Esophagus muscularis mucosa (tissue), 4 donors: Measurements from ENCODE around the gene RFX6. TPM values are rescaled to one million over a fixed set of nuclear protein-coding genes. Genes with fewer than 3 reads are reported as not detected.

Source experiments
- DNase-seq: peaks from one replicate; pipeline ENCODE4 v3.0.0-alpha.2; 2017; ENCODE audit errors: extremely low spot score
- H3K27ac ChIP-seq, 4 donors: fragments of 200-600 bp; sonication (generic); replicated peaks in 1 of 4; 1 replicate in 3 of 4; 2 replicates in 1 of 4; pipeline ENCODE4 v1.5.1; 2016 to 2019; ENCODE audit warnings: mild to moderate bottlenecking in 1 of 4
- H3K27me3 ChIP-seq, 4 donors: fragments of 200-600 bp; sonication (generic); one replicate each; pipeline versions ENCODE4 v1.5.1 to v1.6.0; 2016 to 2019
- H3K36me3 ChIP-seq, 4 donors: fragments of 200-600 bp; sonication (generic); one replicate each; pipeline ENCODE4 v1.5.1; 2016 to 2019
- H3K4me1 ChIP-seq, 4 donors: fragments of 200-600 bp; sonication (generic); one replicate each; pipeline ENCODE4 v1.5.1; 2016 to 2019
- H3K4me3 ChIP-seq, 4 donors: fragments of 200-600 bp; sonication (generic); 1 replicate in 2 of 4; 2 replicates in 2 of 4; pipeline ENCODE4 v1.5.1; 2016 to 2019; ENCODE audit warnings: mild to moderate bottlenecking in 4 of 4, moderate library complexity in 1 of 4
- H3K9me3 ChIP-seq, 4 donors: fragments of 200-600 bp; sonication (generic); 1 replicate in 3 of 4; 2 replicates in 1 of 4; pipeline ENCODE4 v1.5.1; 2016 to 2019
- CTCF ChIP-seq, 3 experiments: fragments of 200-600 bp in 2 of 3; fragments of 450-650 bp in 1 of 3; sonication (generic) in 2 of 3; IDR thresholded peaks; one replicate each; pipeline ENCODE4 v1.5.1; 2017 to 2019; ENCODE audit warnings: antibody characterized with exemption in 3 of 3, mild to moderate bottlenecking in 2 of 3, moderate library complexity in 1 of 3
- EP300 ChIP-seq: sonication (generic); formaldehyde crosslinking; IDR thresholded peaks from one replicate; pipeline ENCODE4 v1.6.1; 2017; ENCODE audit warnings: antibody characterized with exemption
- POLR2A ChIP-seq: fragments of 450-650 bp; IDR thresholded peaks from one replicate; pipeline ENCODE4 v1.6.1; 2017; ENCODE audit warnings: antibody characterized with exemption, moderate library complexity, mild to moderate bottlenecking, low read depth
- POLR2AphosphoS5 ChIP-seq, 2 donors: sonication (generic); formaldehyde crosslinking; IDR thresholded peaks; one replicate each; pipeline ENCODE4 v1.6.1; 2017; ENCODE audit warnings: antibody characterized with exemption in 2 of 2
- WGBS: methylation state at CpG from one replicate; pipeline ENCODE4 v1.1.5; 2018; 5-methylcytosine and 5-hydroxymethylcytosine counted together
- intact Hi-C: fragments of 100-400 bp; cut with DNase I; formaldehyde crosslinking; loops from one replicate; pipeline ENCODE4 v1.15.1; 2023
- total RNA-seq, 4 donors: library from RNA; depleted of rRNA; stranded (reverse); fragments of >200 nt; gene quantifications; one replicate each; pipeline versions ENCODE4 v1.1.0 to v1.2.1, GENCODE V29; 2016

Gene RFX6
- total RNA-seq, 4 donors from 2014 or later = not detected

DNA sequence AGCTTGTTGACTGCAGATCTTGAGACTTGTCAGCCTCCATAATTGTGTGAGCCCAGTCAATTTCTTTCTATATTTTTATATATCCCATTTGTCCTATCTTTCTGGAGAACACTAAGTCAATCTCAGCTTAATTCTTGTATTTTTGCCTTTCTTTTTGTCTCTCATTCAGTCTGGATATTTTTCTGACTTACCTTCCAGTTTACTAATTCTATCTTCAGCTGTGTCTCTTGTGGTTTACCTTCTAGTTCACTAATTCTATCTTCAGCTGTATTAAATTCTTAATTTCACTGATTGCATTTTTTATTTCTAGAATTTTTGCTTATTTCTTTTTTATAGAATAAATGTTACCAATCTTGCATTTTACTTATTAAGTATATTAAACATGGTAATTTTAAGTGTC is 17.8 kb upstream of the RFX6 start:
- no peak overlapping the region for H3K27ac ChIP-seq
- DNase-seq = no peak
- no peaks in the 10 kb centered on the region for H3K4me1 ChIP-seq
- no peaks in the 10 kb centered on the region for H3K36me3 ChIP-seq
- no peak overlapping the region for H3K4me3 ChIP-seq
- intact Hi-C loops = no loop called here
- no peak for TF ChIP-seq EP300
- no peak for TF ChIP-seq POLR2A
- TF ChIP-seq POLR2AphosphoS5 (IDR thresholded peaks at IDR 0.05) = no peak
- no peak for TF ChIP-seq CTCF (IDR thresholded peaks at IDR 0.05)
- H3K9me3 ChIP-seq = peaks cover 0 to 23% (median 15%) of the 10 kb centered on the region in 4 donors
- H3K27me3 ChIP-seq = no peaks in the 10 kb centered on the region

GRCh38 chr6:116866281-116866871 is 10.7 kb upstream of the RFX6 start:
- Histone ChIP-seq H3K27me3 (no peaks in the 10 kb centered on the region), H3K27ac (no peak overlapping the region), H3K4me3 (no peak overlapping the region), H3K9me3 (peaks cover 0 to 6% (median 0%) of the 10 kb centered on the region in 4 donors), H3K36me3 (no peaks in the 10 kb centered on the region), H3K4me1 (no peaks in the 10 kb centered on the region)
- TF ChIP-seq CTCF (IDR thresholded peaks at IDR 0.05) (no peak), EP300 (no peak), POLR2AphosphoS5 (IDR thresholded peaks at IDR 0.05) (no peak), POLR2A (no peak)
- DNase-seq = no peak
- WGBS = 84% methylated on average over 3 of the region's 3 CpGs
- intact Hi-C loops = no loop called here

DNA sequence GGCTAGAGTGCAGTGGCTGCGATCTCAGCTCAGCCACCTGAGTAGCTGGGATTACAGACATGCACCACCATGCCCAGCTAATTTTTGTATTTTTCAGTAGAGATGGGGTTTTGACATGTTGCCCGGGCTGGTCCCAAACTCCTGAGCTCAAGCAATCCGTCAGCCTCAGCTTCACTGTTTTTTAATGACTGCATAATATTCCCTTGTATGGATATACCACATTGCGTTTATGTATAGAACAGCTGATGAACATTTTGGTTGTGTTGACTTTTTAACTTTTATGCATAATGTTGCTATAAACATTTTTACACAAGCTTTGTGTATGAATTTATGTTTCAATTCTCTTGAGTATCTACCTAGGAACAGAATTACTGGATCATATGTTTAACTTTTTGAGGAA is 4.3 kb upstream of the RFX6 start:
- Histone ChIP-seq H3K27me3 (peaks cover 0 to 36% (median 13%) of the 10 kb centered on the region in 4 donors), H3K4me3 (no peak overlapping the region), H3K36me3 (no peaks in the 10 kb centered on the region), H3K9me3 (peaks cover 0 to 6% (median 0%) of the 10 kb centered on the region in 4 donors), H3K4me1 (peaks cover 5 to 16% (median 14%) of the 10 kb centered on the region in 4 donors), H3K27ac (no peak overlapping the region)
- no peak for DNase-seq
- intact Hi-C loops = no loop called here
- WGBS = 95% methylated on average over 4 of the region's 4 CpGs
- TF ChIP-seq CTCF (IDR thresholded peaks at IDR 0.05) (no peak), EP300 (no peak), POLR2A (no peak), POLR2AphosphoS5 (IDR thresholded peaks at IDR 0.05) (no peak)

- DNase-seq = no peak
- TF ChIP-seq CTCF (IDR thresholded peaks at IDR 0.05) (no peak), POLR2AphosphoS5 (IDR thresholded peaks at IDR 0.05) (no peak), POLR2A (no peak), EP300 (no peak)
- Histone ChIP-seq H3K27ac (no peak overlapping the region), H3K4me1 (peaks cover 5 to 16% (median 14%) of the 10 kb centered on the region in 4 donors), H3K27me3 (peaks cover 0 to 41% (median 13%) of the 10 kb centered on the region in 4 donors), H3K9me3 (no peaks in the 10 kb centered on the region), H3K4me3 (peak overlapping the region in 1 of 4 donors; percentile 37), H3K36me3 (no peaks in the 10 kb centered on the region)
- WGBS = 26% methylated on average over 8 of the region's 8 CpGs
- intact Hi-C loops = no loop called here
Measured at GRCh38 chr6:116876107-116876506, 935 bp upstream of the RFX6 start.

GRCh38 chr6:116877743-116878142 is 701 bp downstream of the RFX6 start:
- no peaks in the 10 kb centered on the region for H3K9me3 ChIP-seq
- no peak overlapping the region for H3K27ac ChIP-seq
- peaks cover 5 to 16% (median 14%) of the 10 kb centered on the region in 4 donors for H3K4me1 ChIP-seq
- peaks cover 0 to 31% (median 13%) of the 10 kb centered on the region in 4 donors for H3K27me3 ChIP-seq
- no peaks in the 10 kb centered on the region for H3K36me3 ChIP-seq
- H3K4me3 ChIP-seq = no peak overlapping the region
- intact Hi-C loops = no loop called here
- DNase-seq = no peak
- 7% methylated on average over 10 of the region's 10 CpGs for WGBS
- TF ChIP-seq POLR2A (no peak), EP300 (no peak), CTCF (IDR thresholded peaks at IDR 0.05) (no peak), POLR2AphosphoS5 (IDR thresholded peaks at IDR 0.05) (no peak)
